Left renal pelvis (tissue), 4 donors: ENCODE data around the gene BCOR. TPM values are rescaled to one million over a fixed set of nuclear protein-coding genes. Genes with fewer than 3 reads are reported as not detected.

Experiments used
- DNase-seq, 4 donors: peaks; one replicate each; pipeline ENCODE4 v3.0.0-alpha.2; 2013; ENCODE audit warnings: low read depth in 4 of 4, low spot score in 3 of 4
- polyA plus RNA-seq, 4 donors: library from polyadenylated mRNA; unstranded; fragments of 120-200 nt; gene quantifications; one replicate each; pipeline ENCODE4 v1.2.1, GENCODE V29; 2013; ENCODE audit not compliant: insufficient read length in 4 of 4

BCOR gene
- polyA plus RNA-seq, 4 donors: 48.9 to 63.3 (median 52.8) TPM

DNA sequence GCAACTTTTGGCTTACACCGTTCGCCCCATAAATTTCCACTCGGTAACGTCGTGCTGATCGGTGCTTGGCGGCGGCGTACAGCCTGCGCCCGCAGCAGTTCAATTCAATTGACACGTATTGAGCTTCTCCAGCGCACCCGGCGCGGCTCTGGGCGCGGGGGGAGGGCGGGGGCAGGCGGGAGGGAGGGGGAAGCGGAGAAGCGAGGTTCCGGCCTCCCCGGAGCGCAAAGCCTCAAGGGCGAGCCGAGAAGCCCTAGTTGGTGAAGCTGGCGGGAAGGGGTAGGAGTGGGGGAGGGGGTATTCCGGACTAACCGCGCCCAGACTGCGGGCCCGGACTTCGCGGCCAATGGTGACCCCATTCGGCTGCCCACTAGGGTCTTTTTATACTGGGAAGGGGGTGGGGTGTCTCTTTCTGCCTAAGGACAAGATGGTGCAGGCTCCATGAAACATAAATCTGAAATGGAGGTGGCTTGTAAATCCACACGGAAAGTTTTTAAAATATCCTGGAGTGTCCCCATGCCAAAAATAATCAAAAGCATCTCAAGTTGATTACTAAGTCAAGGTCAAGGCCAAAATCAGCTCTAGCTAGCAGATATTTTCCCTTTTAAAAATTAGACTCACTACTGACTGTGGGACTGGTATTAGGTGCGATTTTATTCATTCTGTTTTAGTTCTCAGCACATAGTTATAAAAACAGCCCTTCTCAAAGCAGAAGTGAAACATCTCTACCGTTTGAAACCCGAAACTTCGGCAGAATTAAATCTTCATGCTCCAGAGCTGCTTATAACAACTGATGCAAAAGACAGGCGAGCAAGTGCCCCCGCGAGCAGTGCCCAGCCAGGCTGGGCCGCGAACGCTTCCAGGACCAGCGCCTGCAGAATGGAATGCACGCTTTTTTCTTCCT, 1.5 kb upstream of the BCOR start:
- no peak for DNase-seq

DNA sequence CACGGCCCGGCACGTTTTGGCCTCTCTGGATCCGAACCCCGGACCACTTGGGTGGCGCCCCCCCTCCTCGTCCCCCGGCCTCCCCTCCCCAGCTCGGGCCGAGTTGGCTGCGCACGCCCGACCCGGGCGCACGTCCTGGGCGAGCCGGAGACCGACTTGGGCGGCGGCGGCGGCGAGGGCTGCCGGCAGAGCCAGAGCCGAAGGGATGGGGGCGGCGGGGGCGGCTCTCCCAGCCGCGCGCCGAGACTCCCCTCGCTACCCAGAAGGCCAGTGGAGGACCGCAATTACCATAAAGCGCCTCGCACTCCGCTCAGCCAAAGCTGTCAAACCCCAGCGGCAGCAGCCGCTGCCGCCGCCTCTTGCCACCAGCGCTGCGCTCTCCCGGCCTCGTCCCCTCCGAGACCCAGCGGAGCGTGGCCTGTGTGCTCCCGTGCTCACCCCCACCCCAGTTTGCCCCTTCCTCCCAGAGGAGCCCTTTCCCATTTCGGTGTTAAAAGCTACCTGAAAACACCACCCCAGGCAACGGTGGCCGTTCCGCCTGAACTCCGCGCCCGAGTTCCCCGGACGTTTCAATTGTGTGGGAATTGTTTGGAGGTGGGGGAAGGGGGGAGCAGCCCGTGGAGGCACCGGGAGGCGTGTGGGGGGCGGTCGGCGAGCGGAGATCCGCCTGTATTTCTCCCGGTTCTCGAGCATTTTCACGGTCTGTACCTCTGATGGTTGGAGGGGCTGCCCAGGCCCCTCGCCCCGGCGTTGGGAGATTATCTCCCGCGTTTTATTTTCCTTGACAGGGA, 701 bp upstream of the BCOR start:
- no peak for DNase-seq

DNA sequence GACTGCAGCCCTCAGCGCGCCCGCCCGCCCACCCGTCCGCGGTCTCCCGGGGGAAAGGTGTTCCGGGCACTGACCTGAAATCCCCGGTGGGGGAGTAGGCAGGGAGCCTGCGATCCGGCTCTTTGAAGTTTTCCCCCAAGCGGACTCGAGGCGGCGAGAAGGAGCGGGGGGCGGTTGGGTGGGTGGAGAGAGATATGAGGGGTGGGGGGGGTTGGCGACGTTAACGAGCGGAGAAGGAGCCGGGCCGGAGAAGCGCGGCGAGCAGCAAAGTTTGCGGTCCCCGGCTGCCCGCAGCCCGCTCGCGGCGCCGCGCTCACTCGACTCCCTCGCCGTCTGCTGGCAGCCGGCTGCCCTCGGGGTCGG, 636 bp downstream of the BCOR start:
- DNase-seq: no peak

DNA sequence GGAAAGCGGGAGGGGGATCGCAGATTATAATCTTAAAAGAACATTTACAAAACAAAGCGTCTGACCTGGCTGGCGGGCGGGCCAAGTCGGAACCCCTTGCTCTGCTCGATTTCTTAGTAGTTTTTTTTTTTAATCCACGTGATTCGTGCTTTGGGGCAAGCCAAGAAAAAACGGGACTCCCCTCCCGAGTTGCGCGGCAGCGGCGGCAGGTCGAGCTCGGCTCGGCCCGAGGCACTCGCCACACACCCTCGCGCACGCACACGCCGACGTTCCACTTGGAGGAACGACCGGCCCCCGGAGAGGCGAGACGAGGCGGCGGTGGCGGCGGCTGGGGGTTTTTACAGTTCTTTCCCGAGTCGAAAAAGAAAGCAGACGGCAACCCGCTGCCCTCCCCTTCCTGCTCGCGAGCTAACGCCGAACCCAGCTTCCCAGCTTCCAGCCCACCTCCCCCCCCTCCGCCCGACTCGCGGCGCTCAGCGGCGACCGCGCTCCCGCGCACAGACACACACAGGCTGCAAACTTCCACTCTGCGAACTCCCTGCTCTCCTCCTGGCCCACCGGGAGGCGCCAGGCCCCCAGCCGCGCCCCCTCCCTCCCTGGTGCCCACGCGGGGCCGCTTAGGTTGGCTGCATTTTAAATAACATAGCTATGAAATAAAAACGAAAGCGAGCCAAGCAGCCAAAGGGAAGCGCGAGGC, 1.2 kb downstream of the BCOR start:
- DNase-seq: no peak

DNA sequence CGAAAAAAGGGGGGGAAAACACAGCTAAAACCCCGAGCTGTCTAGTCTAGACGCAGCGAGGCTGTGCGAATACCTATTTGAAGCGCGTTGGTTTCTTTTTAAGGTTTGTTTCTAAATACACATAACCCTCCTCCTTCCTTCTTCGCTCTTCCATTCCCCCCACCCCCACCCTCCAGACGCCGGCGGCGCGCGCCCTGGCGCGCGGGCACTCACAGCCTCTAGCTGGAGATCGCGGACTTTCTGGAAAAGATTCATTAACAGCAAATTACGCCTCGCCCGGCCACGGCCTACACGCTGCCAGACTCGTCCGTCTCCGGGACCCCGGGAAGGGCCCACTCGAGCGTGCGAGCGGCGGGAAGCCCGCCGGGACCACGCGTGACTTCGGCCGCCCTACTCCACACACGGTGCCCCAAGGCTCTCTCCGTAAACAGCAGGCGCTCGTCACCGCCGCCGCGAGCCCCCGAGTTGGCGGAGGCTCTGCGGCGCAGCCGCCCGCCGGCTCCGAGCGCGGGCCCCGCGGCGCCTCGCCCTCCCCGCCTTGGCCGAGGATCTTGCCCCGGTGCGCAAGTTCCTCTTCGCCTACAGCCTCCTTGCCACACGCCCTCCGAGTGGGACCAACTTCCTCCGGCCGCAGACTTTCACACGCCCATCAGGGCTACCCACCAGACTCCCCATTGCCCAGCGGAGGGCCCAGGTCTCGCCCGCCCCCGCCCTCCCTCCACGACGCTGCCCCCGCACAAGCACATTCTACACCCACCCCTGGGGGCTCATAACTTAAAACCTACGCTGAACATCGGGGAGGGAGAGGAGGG, 2.0 kb downstream of the BCOR start:
- DNase-seq: no peak

- DNase-seq: no peak
Measured at GRCh38 chrX:40094900-40095582, 2.7 kb downstream of the BCOR start.

- no peak for DNase-seq
Measured at GRCh38 chrX:40094041-40094899, 3.5 kb downstream of the BCOR start.

DNA sequence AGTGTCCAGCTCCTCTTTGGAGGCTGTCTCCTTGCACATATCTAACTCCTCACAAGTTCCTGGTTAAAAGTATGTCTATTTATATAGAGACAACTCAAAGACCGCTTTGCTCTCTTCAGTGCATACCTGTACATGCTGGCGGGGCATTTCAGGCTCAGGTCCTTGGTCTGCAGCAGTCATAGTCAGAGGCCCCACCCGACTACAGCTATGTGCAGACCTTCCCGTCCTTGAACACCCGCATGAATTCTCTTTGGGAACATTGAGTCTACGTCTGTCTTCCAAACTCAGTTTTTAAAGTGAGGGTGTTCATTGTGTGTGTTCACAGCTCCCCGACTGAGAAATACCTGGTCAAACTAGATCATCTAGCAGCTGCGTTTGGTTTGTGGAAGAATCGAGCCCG, 4.2 kb downstream of the BCOR start:
- DNase-seq: no peak

- no peak for DNase-seq
Measured at GRCh38 chrX:40092808-40093435, 4.8 kb downstream of the BCOR start.

- DNase-seq: no peak
Measured at GRCh38 chrX:40091691-40092421, 5.9 kb downstream of the BCOR start.

- DNase-seq: no peak
Measured at GRCh38 chrX:40090961-40091360, 6.8 kb downstream of the BCOR start.

DNA sequence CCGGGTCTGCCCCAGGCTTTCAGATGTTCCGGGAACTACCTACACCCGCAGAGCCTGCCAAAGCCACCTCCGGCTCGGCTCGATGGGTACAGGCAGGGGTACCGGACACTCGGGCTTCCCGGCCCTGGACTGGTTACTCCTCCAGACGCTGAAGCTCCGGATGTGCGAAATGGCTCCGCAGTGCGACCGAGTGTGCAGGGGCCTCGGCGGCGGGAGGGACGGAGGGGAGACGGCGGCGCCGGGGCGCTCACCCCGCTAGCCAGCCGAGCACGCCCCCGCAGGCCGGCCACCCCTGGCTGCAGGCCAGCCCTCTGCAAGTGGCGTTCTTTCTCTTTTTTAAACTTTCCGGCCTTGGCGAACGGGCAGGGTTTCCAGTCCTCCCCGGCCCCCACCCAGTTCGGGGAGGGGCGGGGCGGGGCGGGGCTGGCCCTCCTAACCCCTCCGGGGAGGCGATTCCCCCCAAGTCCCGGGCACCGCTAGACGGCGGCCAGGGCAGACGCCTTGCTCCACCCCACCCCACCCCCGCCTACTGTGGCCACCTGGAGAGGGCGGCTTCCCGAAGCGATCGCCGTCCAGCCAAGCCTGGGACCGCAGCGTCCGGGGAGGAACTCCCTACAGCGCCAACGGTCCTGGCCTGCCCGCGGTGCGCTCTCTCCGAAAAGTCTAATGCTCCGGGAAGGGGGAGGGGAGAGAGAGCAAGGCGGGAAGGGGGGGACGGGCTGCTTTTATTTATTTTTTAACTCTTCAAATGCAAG, 7.5 kb downstream of the BCOR start:
- DNase-seq: no peak

DNA sequence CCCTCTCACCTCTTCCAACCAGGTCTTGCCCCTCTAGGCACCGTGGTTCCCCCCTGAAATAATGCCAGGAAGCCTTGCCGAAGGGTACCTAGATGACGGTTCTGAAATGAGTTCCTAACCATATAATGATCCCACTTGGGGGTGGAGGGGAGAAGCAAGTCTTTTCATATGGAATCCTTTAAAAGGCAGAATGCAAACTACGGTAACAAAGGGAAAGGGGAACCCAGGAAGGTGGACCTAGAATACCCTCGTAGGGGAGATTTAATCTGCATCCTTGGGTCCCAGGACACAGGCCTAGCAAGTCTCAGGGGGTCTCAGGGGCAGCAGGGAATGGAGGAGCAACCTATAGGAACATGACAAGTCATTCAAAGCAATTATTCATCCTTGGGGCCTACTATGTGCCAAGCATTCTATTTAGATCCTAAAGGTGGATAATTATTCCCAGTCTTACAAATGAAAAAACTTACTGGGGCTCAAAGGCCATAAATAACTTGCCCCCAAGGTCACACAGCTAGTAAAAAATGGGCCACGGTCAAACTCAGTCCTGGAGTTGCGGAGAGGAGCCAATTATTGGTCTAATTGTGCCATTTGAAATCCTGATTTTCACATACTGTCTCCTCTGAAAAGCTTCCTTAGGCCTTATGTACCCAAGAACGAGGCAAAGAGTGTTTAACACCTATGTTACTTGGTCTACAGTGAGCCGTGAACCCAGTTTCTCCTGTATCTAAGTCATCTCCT, 8.8 kb downstream of the BCOR start:
- no peak for DNase-seq

DNA sequence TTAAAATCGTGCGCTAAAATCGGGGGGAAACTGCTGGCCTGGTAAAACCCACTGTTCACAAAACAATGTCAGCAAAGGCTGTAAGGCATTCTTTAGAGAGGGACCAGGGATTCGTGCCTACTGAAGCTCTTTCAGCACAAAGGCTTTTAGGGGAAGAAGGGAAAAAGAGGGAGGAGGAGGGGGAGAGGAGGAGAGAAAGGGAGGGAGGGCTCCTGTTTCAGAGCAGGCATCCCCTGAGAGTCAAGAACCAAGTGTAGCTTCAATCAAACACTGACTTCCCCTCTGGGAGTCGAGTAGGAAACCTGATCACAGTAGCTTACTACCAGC, 9.5 kb downstream of the BCOR start:
- DNase-seq: no peak

DNA sequence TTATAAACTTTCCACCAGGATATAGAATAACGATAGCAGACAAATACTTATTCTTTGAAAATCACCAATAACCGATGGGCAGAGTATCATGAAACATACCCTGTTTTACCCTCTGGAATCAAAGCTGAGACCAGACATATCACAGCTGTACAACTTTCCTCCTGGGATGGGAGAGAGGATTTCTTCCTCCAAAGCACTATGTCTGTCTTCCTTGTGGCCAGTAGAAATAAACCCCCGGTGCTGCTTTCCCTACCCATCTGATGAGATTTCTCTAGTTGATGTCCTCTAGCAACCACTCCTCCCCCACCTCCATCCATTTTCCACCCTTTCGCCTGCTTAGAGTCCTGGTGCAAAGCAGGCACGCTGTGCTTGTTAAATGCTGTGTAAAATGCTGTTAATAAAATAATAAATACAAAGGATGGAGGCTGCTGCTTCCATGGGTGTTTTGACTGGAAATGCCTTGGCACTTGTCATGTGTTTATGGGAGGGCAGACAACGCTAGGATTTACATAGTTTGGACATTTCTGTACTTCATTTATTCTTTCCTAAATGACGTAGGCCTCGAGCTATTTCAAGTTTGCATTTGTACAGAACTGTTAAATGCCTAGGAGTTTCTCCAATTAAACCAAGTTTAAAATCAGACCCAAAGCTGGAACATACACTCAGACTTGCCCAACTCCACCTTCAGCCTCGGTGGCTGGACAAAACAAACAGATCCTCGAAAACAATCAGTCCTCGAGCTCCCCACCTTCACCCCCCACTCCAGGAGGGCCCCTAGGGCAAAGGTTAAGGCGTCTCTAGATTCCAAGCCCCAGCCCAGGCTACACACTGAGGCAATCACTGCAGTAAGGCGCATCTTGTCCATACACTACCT, 10.1 kb downstream of the BCOR start:
- no peak for DNase-seq
